HUES6 (cell line): ENCODE results near the gene MEF2C.

Experiments used
- H3K27ac ChIP-seq: 2 replicates; pipeline ENCODE4 v1.7.0; 2013; ENCODE audit warnings: low read depth, mild to moderate bottlenecking, low read length, inconsistent platforms
- H3K27me3 ChIP-seq: 2 replicates; pipeline ENCODE4 v1.6.1; 2013; ENCODE audit warnings: low read length; ENCODE audit not compliant: control insufficient read depth, insufficient read depth
- H3K36me3 ChIP-seq: 2 replicates; pipeline ENCODE4 v1.6.1; 2013; ENCODE audit warnings: low read length; ENCODE audit not compliant: control insufficient read depth, insufficient read depth
- H3K4me1 ChIP-seq: 2 replicates; pipeline ENCODE4 v1.6.1; 2013; ENCODE audit warnings: low read length; ENCODE audit not compliant: control insufficient read depth, insufficient read depth
- H3K4me3 ChIP-seq: 2 replicates; pipeline ENCODE4 v1.5.1; 2013; ENCODE audit warnings: low read depth, low read length
- H3K9ac ChIP-seq: one replicate; pipeline ENCODE4 v1.6.1; 2013; ENCODE audit warnings: mild to moderate bottlenecking, low read length
- H3K9me3 ChIP-seq: 2 replicates; pipeline ENCODE4 v1.6.1; 2013; ENCODE audit warnings: low read depth, low read length; ENCODE audit not compliant: control insufficient read depth, insufficient read depth

Gene MEF2C

DNA sequence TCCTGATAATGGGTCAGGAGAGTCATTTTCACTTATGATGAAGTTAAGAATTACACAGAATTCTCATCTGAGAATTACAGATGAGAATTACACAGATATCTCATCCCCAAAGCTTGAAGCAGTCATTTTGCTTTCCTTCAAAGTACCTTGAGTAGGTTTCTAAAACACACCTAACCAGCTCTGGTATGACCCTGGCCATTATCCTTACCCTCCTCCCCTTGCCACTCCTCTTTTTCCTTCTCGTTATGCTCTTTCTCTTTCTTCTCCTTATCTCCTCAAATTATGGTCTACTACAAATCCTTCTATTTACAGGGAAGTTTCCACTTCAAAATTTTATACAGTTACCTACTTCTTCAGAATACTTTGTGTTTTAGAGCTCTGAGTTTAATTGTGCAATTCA lies 44.5 kb downstream of the MEF2C start:
- H3K27ac ChIP-seq: no peak overlapping the region
- H3K36me3 ChIP-seq: no peaks in the 10 kb centered on the region
- H3K4me1 ChIP-seq: peaks cover 6% of the 10 kb centered on the region; the same call in 1 of the 2 replicates
- H3K9me3 ChIP-seq: no peaks in the 10 kb centered on the region
- no peak overlapping the region for H3K4me3 ChIP-seq
- no peaks in the 10 kb centered on the region for H3K27me3 ChIP-seq
- H3K9ac ChIP-seq: no peak overlapping the region

DNA sequence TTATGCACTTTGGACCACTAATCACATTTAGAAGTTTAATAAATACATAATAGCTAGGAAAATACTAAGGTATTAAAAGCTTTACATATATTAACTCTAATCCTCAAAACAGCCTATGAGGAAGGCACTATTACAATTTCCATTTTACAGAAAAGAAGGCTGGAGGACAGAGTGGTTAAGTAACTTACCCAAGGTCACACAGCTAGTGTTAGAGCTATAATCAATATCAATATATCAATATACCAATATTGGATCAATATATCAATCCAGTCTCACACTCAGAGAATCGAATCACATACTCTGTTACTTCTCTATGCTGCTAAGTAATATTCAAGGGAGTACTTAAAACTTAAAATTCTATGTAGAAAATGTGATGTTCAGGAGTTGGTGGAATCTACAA lies 45.2 kb downstream of the MEF2C start:
- H3K9me3 ChIP-seq: no peaks in the 10 kb centered on the region
- H3K27ac ChIP-seq: no peak overlapping the region
- peaks cover 6% of the 10 kb centered on the region; the same call in 1 of the 2 replicates for H3K4me1 ChIP-seq
- H3K36me3 ChIP-seq: no peaks in the 10 kb centered on the region
- H3K4me3 ChIP-seq: no peak overlapping the region
- H3K27me3 ChIP-seq: no peaks in the 10 kb centered on the region
- H3K9ac ChIP-seq: no peak overlapping the region

DNA sequence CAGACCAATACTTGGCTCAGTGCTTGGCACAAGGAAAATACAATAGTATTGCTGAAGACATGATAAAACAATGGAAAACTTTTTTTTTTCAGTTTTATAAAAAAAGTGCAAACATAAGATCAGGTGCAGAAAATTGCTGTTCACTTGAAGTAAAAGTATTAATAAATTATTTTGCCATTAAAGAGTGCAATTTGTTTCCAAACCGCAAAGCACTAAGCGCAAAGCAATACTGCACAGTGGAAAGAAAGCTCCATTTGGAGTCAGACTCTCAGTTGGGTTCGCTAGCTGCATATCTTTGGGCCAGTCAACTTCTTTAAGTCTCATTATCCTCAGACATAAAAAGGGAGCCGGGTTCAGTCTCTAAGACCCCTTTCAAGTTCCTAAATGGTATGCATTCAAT lies 45.8 kb downstream of the MEF2C start:
- Histone ChIP-seq H3K9me3 (no peaks in the 10 kb centered on the region), H3K4me1 (peaks cover 6% of the 10 kb centered on the region; the same call in 1 of the 2 replicates), H3K27me3 (no peaks in the 10 kb centered on the region), H3K4me3 (no peak overlapping the region), H3K27ac (no peak overlapping the region), H3K36me3 (no peaks in the 10 kb centered on the region), H3K9ac (no peak overlapping the region)

DNA sequence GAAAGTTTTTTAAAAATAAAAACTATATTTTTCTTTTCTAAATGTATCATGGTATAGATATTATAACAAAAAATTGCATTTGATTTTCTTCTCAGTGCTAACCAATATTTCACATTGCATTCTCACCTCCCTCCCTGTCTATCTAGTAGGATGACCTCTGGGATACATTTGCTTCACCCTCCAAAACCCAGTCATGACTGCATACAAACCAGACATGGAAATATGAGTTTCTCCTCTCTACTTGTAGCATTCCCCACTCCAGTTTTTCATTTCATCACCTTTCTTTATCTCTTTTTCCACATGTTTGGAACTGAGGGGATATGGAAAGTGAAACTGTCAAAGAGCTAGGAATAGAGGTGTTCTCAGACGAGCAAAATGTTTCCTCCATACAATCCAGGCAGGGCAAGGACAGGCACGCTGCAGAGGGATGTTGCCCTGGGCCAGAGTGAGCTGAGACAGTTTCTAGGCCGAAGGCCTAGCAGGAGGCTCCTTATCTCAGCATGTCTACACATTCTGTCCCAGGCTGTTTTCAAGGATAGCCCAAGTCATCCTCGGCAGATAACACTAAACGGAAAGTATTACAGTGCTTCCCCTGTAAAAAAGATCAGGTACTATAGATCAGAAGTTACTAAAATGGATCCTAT lies 46.7 kb downstream of the MEF2C start:
- Histone ChIP-seq H3K27me3 (no peaks in the 10 kb centered on the region), H3K27ac (no peak overlapping the region), H3K4me3 (no peak overlapping the region), H3K9ac (no peak overlapping the region), H3K36me3 (no peaks in the 10 kb centered on the region), H3K4me1 (peaks cover 6% of the 10 kb centered on the region; the same call in 1 of the 2 replicates), H3K9me3 (no peaks in the 10 kb centered on the region)

DNA sequence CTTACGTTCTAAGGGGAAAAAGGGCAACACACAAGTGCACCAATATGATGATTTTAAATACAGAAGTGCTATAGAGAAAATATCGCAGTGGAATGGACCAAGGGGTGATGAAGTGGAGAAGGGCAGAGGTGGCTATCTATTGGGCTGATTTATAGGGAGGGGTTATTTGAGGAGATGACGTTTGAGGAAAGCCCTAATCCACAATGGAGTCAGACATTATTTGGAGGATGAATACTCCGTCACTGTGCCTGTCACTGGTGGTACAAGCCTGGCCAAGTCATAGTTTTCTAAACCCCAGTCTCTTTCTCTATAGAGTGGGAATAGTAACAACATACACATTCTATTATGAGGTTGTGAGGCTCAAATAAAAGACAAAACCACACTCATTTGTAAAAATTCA lies 48.5 kb downstream of the MEF2C start:
- Histone ChIP-seq H3K9ac (no peak overlapping the region), H3K36me3 (no peaks in the 10 kb centered on the region), H3K4me1 (peaks cover 6% of the 10 kb centered on the region; the same call in 1 of the 2 replicates), H3K4me3 (no peak overlapping the region), H3K27me3 (no peaks in the 10 kb centered on the region), H3K9me3 (no peaks in the 10 kb centered on the region), H3K27ac (no peak overlapping the region)

DNA sequence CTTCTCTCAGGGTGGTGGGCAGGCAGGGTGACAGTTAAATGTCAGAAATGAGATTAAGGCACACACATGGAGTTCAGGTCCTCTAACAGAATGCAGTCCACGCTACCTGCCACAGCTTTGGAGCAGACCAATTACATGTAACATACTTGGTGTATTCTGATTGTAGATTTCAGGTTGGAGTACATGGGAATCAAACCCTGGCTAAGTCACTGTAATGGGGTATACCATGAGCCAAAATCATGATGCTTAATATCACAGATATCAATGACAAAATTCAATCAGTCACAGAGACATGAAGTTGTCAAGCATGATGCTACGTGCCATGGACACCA lies 48.9 kb downstream of the MEF2C start:
- Histone ChIP-seq H3K4me1 (peaks cover 6% of the 10 kb centered on the region; the same call in 1 of the 2 replicates), H3K9me3 (no peaks in the 10 kb centered on the region), H3K27ac (no peak overlapping the region), H3K4me3 (no peak overlapping the region), H3K9ac (no peak overlapping the region), H3K36me3 (no peaks in the 10 kb centered on the region), H3K27me3 (no peaks in the 10 kb centered on the region)

DNA sequence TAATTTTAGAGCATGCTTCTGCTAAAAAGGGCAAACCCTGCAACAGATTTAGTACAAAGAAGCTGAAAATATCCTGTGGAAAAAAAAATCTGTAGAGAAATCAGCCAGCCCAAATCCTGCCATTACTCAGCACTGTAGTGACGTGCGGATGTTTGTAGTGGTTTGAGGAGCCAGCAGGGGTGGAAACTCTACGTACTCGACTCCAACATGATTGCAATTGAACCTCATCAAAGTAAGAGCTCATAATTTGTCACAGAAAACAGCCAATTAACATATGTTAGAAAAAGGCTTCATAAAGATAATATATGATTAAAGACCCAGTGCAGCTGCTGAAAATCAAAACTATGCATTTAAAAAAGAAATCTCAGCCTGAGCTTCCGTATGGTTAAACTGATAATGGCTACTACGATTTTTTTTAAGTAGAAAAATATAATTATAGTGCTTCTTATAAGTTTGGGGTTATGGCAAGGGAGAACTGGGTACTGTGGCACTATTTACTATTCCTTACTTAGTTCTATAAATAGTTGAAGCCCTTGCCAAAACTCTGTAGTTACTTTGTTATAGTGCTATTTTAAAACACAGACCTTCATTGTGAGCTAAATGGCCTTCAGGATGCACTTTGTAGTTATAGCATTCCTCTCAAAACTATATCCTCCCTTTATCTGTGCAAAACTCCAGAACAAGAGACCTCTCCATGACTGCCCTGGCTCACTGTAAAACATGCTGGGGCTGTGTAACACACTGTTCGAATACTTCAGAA lies 49.4 kb downstream of the MEF2C start:
- Histone ChIP-seq H3K9ac (no peak overlapping the region), H3K4me1 (peaks cover 6% of the 10 kb centered on the region; the same call in 1 of the 2 replicates), H3K4me3 (no peak overlapping the region), H3K27me3 (no peaks in the 10 kb centered on the region), H3K9me3 (no peaks in the 10 kb centered on the region), H3K27ac (no peak overlapping the region), H3K36me3 (no peaks in the 10 kb centered on the region)

DNA sequence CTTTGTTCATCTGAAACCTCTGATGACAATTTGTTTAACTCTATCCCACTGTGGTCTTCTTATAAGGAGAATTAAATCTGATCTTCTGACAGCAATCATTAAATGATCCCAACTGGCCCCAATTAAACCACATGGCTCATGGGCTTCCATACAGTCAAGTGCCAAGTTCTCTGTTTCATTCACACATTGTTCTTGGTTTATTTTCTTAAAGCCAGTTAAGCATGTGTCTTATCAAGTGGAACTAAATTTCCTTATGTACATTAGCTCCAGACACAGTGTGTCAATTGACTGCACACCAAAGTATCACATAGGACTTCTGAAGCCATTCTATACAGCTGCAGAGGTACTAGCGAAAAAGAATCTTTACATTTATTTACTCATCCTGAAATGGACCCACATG lies 51.2 kb downstream of the MEF2C start:
- no peaks in the 10 kb centered on the region for H3K27me3 ChIP-seq
- no peaks in the 10 kb centered on the region for H3K9me3 ChIP-seq
- H3K4me1 ChIP-seq: peaks cover 10% of the 10 kb centered on the region; the same call in 1 of the 2 replicates
- H3K9ac ChIP-seq: no peak overlapping the region
- H3K36me3 ChIP-seq: no peaks in the 10 kb centered on the region
- H3K27ac ChIP-seq: no peak overlapping the region
- no peak overlapping the region for H3K4me3 ChIP-seq

DNA sequence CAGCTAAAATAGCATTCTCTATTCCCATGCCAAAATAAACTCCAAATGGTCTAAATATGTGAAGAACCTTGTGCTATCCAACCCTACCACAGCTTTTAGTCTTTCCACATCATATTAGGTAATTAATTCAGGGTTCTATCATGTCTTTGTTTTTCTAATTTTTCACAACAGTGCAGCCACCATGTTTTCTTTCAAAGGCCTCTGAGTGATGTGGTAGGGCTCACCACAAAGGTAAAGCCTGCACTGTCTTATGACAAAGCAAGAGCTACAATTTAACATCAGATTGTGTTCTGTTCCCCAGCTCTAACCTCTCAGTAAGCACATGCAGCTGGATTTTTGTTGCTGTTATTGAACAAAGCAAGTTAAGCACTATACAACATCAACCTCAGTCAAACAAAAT lies 52.4 kb downstream of the MEF2C start:
- Histone ChIP-seq H3K27ac (no peak overlapping the region), H3K4me1 (peaks cover 8% of the 10 kb centered on the region; the same call in 1 of the 2 replicates), H3K27me3 (no peaks in the 10 kb centered on the region), H3K9me3 (no peaks in the 10 kb centered on the region), H3K9ac (no peak overlapping the region), H3K36me3 (no peaks in the 10 kb centered on the region), H3K4me3 (no peak overlapping the region)

DNA sequence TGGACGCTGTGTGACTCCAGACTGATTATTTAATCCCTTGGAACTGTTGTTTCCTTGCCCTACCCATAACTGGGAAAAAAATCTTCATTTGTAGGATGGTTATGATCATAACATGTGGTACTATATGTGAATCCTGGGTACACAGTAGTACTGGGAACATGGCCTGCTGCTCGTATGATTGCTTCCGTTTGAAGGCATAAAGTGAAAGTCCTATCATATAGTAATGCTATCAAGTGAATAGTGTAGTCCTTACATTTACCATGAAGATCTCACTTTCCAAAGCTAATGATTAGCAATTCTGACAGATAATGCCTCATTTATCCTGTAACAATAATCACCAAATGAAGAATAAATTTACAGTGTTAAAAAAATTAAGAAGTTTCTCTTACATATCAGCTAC lies 53.2 kb downstream of the MEF2C start:
- H3K9ac ChIP-seq: no peak overlapping the region
- no peak overlapping the region for H3K4me3 ChIP-seq

DNA sequence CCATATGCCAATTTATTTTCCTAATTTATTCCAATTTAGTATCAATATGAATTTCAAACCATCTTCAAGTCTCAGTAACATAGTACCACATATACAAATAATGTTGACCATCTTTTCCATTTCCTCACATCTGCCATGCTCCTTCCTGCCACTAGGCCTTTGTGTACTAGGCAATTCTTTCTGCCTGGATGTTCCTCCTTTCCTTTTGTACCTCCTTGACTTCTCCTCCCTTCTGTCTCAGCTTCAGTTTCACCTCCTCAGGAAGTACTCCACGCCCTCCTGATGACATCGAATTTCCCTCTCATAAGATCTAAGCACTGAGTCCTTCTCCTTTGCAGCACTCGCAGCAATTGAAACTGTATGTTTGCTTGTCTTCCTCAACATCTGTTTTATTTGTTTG lies 53.9 kb downstream of the MEF2C start:
- Histone ChIP-seq H3K4me3 (no peak overlapping the region), H3K9ac (no peak overlapping the region)

More for the DNA sequence above, 53.2 kb downstream of the MEF2C start:
- Histone ChIP-seq H3K36me3 (no peaks in the 10 kb centered on the region), H3K4me1 (peaks cover 9% of the 10 kb centered on the region; the same call in 1 of the 2 replicates), H3K27me3 (no peaks in the 10 kb centered on the region), H3K9me3 (no peaks in the 10 kb centered on the region), H3K27ac (no peak overlapping the region)

More for the DNA sequence above, 53.9 kb downstream of the MEF2C start:
- H3K4me1 ChIP-seq: peaks cover 9% of the 10 kb centered on the region; the same call in 1 of the 2 replicates
- no peak overlapping the region for H3K27ac ChIP-seq
- H3K9me3 ChIP-seq: no peaks in the 10 kb centered on the region
- H3K27me3 ChIP-seq: no peaks in the 10 kb centered on the region
- H3K36me3 ChIP-seq: no peaks in the 10 kb centered on the region
